ENCODE results near the gene LRRC10.

LRRC10 gene

GRCh38 chr12:69644511-69644910, 33.8 kb upstream of the LRRC10 start:
- H3K9me3 ChIP-seq (ENCODE audit: control insufficient read depth, insufficient read depth, low read length) = no peaks in the 10 kb centered on the region
- H3K27me3 ChIP-seq (ENCODE audit: control insufficient read depth, insufficient read depth, low read length) = no peaks in the 10 kb centered on the region
- H3K4me3 ChIP-seq (ENCODE audit: low read depth, low read length) = no peak overlapping the region
- no peaks in the 10 kb centered on the region for H3K4me1 ChIP-seq (ENCODE audit: control insufficient read depth, insufficient read depth, low read length)
- no peaks in the 10 kb centered on the region for H3K36me3 ChIP-seq (ENCODE audit: control insufficient read depth, insufficient read depth, low read length)
- H3K9ac ChIP-seq (ENCODE audit: low read depth, low read length) = no peak overlapping the region

- Histone ChIP-seq H3K27me3 (ENCODE audit: control insufficient read depth, insufficient read depth, low read length) (no peaks in the 10 kb centered on the region), H3K36me3 (ENCODE audit: control insufficient read depth, insufficient read depth, low read length) (no peaks in the 10 kb centered on the region), H3K9me3 (ENCODE audit: control insufficient read depth, insufficient read depth, low read length) (no peaks in the 10 kb centered on the region), H3K9ac (ENCODE audit: low read depth, low read length) (no peak overlapping the region), H3K4me1 (ENCODE audit: control insufficient read depth, insufficient read depth, low read length) (no peaks in the 10 kb centered on the region), H3K4me3 (ENCODE audit: low read depth, low read length) (no peak overlapping the region)
These were observed 31.8 kb upstream of the LRRC10 start for GRCh38 chr12:69642531-69642930.

- no peak overlapping the region for H3K4me3 ChIP-seq (ENCODE audit: low read depth, low read length)
- H3K4me1 ChIP-seq (ENCODE audit: control insufficient read depth, insufficient read depth, low read length) = no peaks in the 10 kb centered on the region
- H3K27me3 ChIP-seq (ENCODE audit: control insufficient read depth, insufficient read depth, low read length) = no peaks in the 10 kb centered on the region
- H3K9me3 ChIP-seq (ENCODE audit: control insufficient read depth, insufficient read depth, low read length) = no peaks in the 10 kb centered on the region
- H3K9ac ChIP-seq (ENCODE audit: low read depth, low read length) = no peak overlapping the region
- H3K36me3 ChIP-seq (ENCODE audit: control insufficient read depth, insufficient read depth, low read length) = no peaks in the 10 kb centered on the region
These were observed 30.8 kb upstream of the LRRC10 start for GRCh38 chr12:69641546-69641945.

GRCh38 chr12:69639400-69640016, 28.8 kb upstream of the LRRC10 start:
- Histone ChIP-seq H3K9me3 (ENCODE audit: control insufficient read depth, insufficient read depth, low read length) (no peaks in the 10 kb centered on the region), H3K4me1 (ENCODE audit: control insufficient read depth, insufficient read depth, low read length) (no peaks in the 10 kb centered on the region), H3K4me3 (ENCODE audit: low read depth, low read length) (no peak overlapping the region), H3K9ac (ENCODE audit: low read depth, low read length) (no peak overlapping the region), H3K36me3 (ENCODE audit: control insufficient read depth, insufficient read depth, low read length) (no peaks in the 10 kb centered on the region), H3K27me3 (ENCODE audit: control insufficient read depth, insufficient read depth, low read length) (no peaks in the 10 kb centered on the region)

GRCh38 chr12:69633061-69633460, 22.4 kb upstream of the LRRC10 start:
- no peak overlapping the region for H3K4me3 ChIP-seq (ENCODE audit: low read depth, low read length)
- no peaks in the 10 kb centered on the region for H3K27me3 ChIP-seq (ENCODE audit: control insufficient read depth, insufficient read depth, low read length)
- no peaks in the 10 kb centered on the region for H3K4me1 ChIP-seq (ENCODE audit: control insufficient read depth, insufficient read depth, low read length)
- no peak overlapping the region for H3K9ac ChIP-seq (ENCODE audit: low read depth, low read length)
- no peaks in the 10 kb centered on the region for H3K9me3 ChIP-seq (ENCODE audit: control insufficient read depth, insufficient read depth, low read length)
- no peaks in the 10 kb centered on the region for H3K36me3 ChIP-seq (ENCODE audit: control insufficient read depth, insufficient read depth, low read length)

- Histone ChIP-seq H3K4me3 (ENCODE audit: low read depth, low read length) (no peak overlapping the region), H3K27me3 (ENCODE audit: control insufficient read depth, insufficient read depth, low read length) (no peaks in the 10 kb centered on the region), H3K9me3 (ENCODE audit: control insufficient read depth, insufficient read depth, low read length) (no peaks in the 10 kb centered on the region), H3K9ac (ENCODE audit: low read depth, low read length) (no peak overlapping the region), H3K4me1 (ENCODE audit: control insufficient read depth, insufficient read depth, low read length) (no peaks in the 10 kb centered on the region), H3K36me3 (ENCODE audit: control insufficient read depth, insufficient read depth, low read length) (no peaks in the 10 kb centered on the region)
These were observed 19.5 kb upstream of the LRRC10 start for GRCh38 chr12:69630191-69630590.

- no peak overlapping the region for H3K4me3 ChIP-seq (ENCODE audit: low read depth, low read length)
- no peaks in the 10 kb centered on the region for H3K9me3 ChIP-seq (ENCODE audit: control insufficient read depth, insufficient read depth, low read length)
- H3K4me1 ChIP-seq (ENCODE audit: control insufficient read depth, insufficient read depth, low read length) = no peaks in the 10 kb centered on the region
- no peak overlapping the region for H3K9ac ChIP-seq (ENCODE audit: low read depth, low read length)
- H3K27me3 ChIP-seq (ENCODE audit: control insufficient read depth, insufficient read depth, low read length) = no peaks in the 10 kb centered on the region
- no peaks in the 10 kb centered on the region for H3K36me3 ChIP-seq (ENCODE audit: control insufficient read depth, insufficient read depth, low read length)
These were observed 16.8 kb upstream of the LRRC10 start for GRCh38 chr12:69627501-69627900.

GRCh38 chr12:69623970-69624369, 13.3 kb upstream of the LRRC10 start:
- Histone ChIP-seq H3K27me3 (ENCODE audit: control insufficient read depth, insufficient read depth, low read length) (no peaks in the 10 kb centered on the region), H3K36me3 (ENCODE audit: control insufficient read depth, insufficient read depth, low read length) (no peaks in the 10 kb centered on the region), H3K9ac (ENCODE audit: low read depth, low read length) (no peak overlapping the region), H3K4me3 (ENCODE audit: low read depth, low read length) (no peak overlapping the region), H3K9me3 (ENCODE audit: control insufficient read depth, insufficient read depth, low read length) (no peaks in the 10 kb centered on the region), H3K4me1 (ENCODE audit: control insufficient read depth, insufficient read depth, low read length) (no peaks in the 10 kb centered on the region)

- H3K36me3 ChIP-seq (ENCODE audit: control insufficient read depth, insufficient read depth, low read length) = no peaks in the 10 kb centered on the region
- H3K27me3 ChIP-seq (ENCODE audit: control insufficient read depth, insufficient read depth, low read length) = no peaks in the 10 kb centered on the region
- no peaks in the 10 kb centered on the region for H3K9me3 ChIP-seq (ENCODE audit: control insufficient read depth, insufficient read depth, low read length)
- H3K4me3 ChIP-seq (ENCODE audit: low read depth, low read length) = no peak overlapping the region
- H3K9ac ChIP-seq (ENCODE audit: low read depth, low read length) = no peak overlapping the region
- H3K4me1 ChIP-seq (ENCODE audit: control insufficient read depth, insufficient read depth, low read length) = no peaks in the 10 kb centered on the region
These were observed 10.8 kb upstream of the LRRC10 start for GRCh38 chr12:69621551-69621950.

- Histone ChIP-seq H3K36me3 (ENCODE audit: control insufficient read depth, insufficient read depth, low read length) (no peaks in the 10 kb centered on the region), H3K4me1 (ENCODE audit: control insufficient read depth, insufficient read depth, low read length) (no peaks in the 10 kb centered on the region), H3K27me3 (ENCODE audit: control insufficient read depth, insufficient read depth, low read length) (no peaks in the 10 kb centered on the region), H3K4me3 (ENCODE audit: low read depth, low read length) (no peak overlapping the region), H3K9ac (ENCODE audit: low read depth, low read length) (no peak overlapping the region), H3K9me3 (ENCODE audit: control insufficient read depth, insufficient read depth, low read length) (no peaks in the 10 kb centered on the region)
These were observed 10.2 kb upstream of the LRRC10 start for GRCh38 chr12:69620921-69621320.

GRCh38 chr12:69620077-69620476, 9.4 kb upstream of the LRRC10 start:
- Histone ChIP-seq H3K4me1 (ENCODE audit: control insufficient read depth, insufficient read depth, low read length) (no peaks in the 10 kb centered on the region), H3K9ac (ENCODE audit: low read depth, low read length) (no peak overlapping the region), H3K36me3 (ENCODE audit: control insufficient read depth, insufficient read depth, low read length) (no peaks in the 10 kb centered on the region), H3K4me3 (ENCODE audit: low read depth, low read length) (no peak overlapping the region), H3K27me3 (ENCODE audit: control insufficient read depth, insufficient read depth, low read length) (no peaks in the 10 kb centered on the region), H3K9me3 (ENCODE audit: control insufficient read depth, insufficient read depth, low read length) (no peaks in the 10 kb centered on the region)

GRCh38 chr12:69619050-69619449, 8.3 kb upstream of the LRRC10 start:
- Histone ChIP-seq H3K9ac (ENCODE audit: low read depth, low read length) (no peak overlapping the region), H3K27me3 (ENCODE audit: control insufficient read depth, insufficient read depth, low read length) (no peaks in the 10 kb centered on the region), H3K9me3 (ENCODE audit: control insufficient read depth, insufficient read depth, low read length) (no peaks in the 10 kb centered on the region), H3K36me3 (ENCODE audit: control insufficient read depth, insufficient read depth, low read length) (no peaks in the 10 kb centered on the region), H3K4me1 (ENCODE audit: control insufficient read depth, insufficient read depth, low read length) (no peaks in the 10 kb centered on the region), H3K4me3 (ENCODE audit: low read depth, low read length) (no peak overlapping the region)
